ENCODE measurements around the gene ABTB2. TPM values are rescaled to one million over a fixed set of nuclear protein-coding genes. Genes with fewer than 3 reads are reported as not detected.

Gene ABTB2
- 0.15 and 0.97 TPM in 2 replicates for total RNA-seq

DNA sequence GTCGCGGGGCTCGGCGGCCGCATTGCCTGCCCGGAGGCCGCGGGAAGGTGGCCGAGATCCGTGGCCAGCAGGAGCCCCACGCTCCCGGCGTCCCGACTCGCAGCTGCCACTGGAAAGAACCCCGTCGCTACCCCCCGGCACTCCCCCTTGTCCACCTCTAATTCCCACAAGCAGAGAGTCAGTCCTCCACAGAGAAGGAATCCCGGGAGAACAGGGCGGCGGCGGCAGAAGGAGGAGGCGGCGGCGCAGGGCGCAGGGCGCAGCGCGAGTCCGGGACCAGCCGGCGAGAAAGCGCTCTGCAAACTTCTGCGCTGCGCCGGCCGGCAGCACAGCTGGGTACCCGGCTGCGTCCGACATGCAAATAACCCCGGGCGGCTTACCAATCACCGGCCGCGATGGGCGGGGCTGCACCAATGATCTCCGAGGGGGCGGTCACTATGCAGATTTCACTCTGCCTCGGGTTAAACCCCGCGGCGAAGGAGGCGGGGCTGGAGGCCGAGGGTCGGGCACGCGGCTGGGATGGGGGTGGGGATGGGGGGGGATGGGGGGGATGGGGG lies at the start of gene ABTB2:
ABTB2 (minus strand) TSS at position 310 of the 557 bp plus-strand sequence.

DNA sequence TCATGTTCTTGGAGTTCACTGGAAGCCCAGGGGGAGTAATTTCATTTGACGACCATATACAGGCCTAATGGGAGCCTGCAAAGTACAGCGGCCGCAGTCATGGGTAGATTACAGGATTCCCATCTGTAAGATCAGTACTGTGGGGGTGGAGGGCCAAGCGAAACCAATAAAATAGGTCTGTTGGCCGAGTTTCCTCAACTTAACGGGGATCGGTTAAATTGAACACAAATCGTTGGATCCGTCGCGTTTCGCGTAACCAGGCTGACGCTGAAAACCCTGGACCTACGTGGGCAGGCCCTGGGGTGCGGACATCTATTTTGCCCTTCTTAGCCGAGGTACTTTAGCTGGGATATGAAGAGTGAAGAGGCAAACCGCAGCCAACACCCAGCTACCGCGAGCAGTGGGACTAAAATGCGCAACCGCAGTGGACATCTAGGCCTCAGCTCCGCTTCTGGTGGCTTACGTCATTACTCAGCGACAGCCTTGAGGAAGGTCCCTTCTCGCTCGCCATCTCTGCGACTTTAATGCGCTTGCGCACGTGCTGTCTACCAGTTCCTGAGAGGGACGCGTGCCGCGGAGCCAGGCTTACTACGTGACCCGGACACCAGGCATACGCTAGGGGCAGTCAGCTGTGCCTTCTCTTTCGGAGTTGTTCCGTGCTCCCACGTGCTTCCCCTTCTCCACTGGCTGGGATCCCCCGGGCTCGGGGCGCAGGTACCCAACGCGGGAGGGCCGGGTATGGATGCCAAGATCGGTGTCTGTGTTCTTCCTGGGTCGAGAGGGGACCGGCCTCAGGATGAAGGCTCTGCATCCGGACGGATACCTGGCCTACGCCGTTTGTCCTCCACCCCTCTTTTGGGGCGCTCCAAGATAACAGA lies 252.5 kb downstream of the ABTB2 start, which contains the start of gene NAT10:
NAT10 (plus strand) TSS at position 551 of the 878 bp plus-strand sequence. CDS start 2,597 bp downstream, outside the sequence.

Other genes with a start within 250 kb of the ABTB2 start
- 36.1 and 73.6 TPM in 2 replicates for gene CAT, start 80.9 kb upstream of the ABTB2 start, total RNA-seq
- gene ELF5, start 155.8 kb upstream of the ABTB2 start, total RNA-seq = not detected in 2 replicates

All from epithelial cell of umbilical artery (primary cell).